WTC11 (cell line): ENCODE data around the gene ZNF512B.

Experiments
- ZNF138 ChIP-seq: sonication (generic); formaldehyde crosslinking; conservative IDR thresholded peaks from 2 replicates; pipeline ENCODE4 v1.8.1; 2022; ENCODE audit warnings: mild to moderate bottlenecking, moderate library complexity, missing genetic modification reagents
- TF ChIP-seq, protein P1 (sequence below): fragments of 200-600 bp; IDR thresholded peaks from 2 replicates; pipeline ENCODE4 v1.8.0; 2022; ENCODE audit warnings: antibody characterized with exemption
- TF ChIP-seq, protein P2 (sequence below): sonication (generic); formaldehyde crosslinking; IDR thresholded peaks from 2 replicates; pipeline ENCODE4 v1.8.0; 2022; ENCODE audit warnings: mild to moderate bottlenecking, missing genetic modification reagents

DNA sequence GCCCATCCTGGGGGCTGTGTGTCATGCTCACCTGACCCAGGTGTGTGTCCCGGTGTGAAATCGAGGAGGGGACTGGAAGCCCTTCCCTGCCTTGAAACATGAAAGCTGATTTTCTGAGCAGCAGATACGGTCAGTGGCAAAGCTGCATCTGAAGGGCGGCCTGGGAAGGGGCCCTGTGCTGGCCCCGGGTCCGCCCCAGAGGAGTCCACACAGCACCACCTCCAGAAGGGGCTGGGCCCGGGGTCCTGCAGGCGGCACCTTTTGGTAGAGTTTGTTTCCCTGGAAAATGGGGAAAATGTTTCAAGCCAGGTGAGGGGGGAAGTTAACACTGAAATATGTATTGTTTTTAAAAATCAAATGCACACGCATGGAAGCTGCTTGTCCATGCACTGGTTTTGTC is 34.3 kb downstream of the ZNF512B start:
- TF ChIP-seq, protein P1, sequence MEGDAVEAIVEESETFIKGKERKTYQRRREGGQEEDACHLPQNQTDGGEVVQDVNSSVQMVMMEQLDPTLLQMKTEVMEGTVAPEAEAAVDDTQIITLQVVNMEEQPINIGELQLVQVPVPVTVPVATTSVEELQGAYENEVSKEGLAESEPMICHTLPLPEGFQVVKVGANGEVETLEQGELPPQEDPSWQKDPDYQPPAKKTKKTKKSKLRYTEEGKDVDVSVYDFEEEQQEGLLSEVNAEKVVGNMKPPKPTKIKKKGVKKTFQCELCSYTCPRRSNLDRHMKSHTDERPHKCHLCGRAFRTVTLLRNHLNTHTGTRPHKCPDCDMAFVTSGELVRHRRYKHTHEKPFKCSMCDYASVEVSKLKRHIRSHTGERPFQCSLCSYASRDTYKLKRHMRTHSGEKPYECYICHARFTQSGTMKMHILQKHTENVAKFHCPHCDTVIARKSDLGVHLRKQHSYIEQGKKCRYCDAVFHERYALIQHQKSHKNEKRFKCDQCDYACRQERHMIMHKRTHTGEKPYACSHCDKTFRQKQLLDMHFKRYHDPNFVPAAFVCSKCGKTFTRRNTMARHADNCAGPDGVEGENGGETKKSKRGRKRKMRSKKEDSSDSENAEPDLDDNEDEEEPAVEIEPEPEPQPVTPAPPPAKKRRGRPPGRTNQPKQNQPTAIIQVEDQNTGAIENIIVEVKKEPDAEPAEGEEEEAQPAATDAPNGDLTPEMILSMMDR, result no peak
- TF ChIP-seq, protein P2, sequence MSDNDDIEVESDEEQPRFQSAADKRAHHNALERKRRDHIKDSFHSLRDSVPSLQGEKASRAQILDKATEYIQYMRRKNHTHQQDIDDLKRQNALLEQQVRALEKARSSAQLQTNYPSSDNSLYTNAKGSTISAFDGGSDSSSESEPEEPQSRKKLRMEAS (CRISPR knock-in tag), result no peak
- TF ChIP-seq ZNF138 (CRISPR knock-in tag), result no peak
